CD4-positive, CD25-positive, alpha-beta regulatory T cell (primary cell): ENCODE measurements around the gene METTL5. TPM values are rescaled to one million over a fixed set of nuclear protein-coding genes. Genes with fewer than 3 reads are reported as not detected.

Source experiments
- ATAC-seq, 2 donors: fragments of 150-1000 bp; cut with Tn5 transposase; one replicate each; pipeline ENCODE4 v1.10.0; 2021; ENCODE audit warnings: low read depth in 2 of 2, moderate number of reproducible peaks in 2 of 2, moderate library complexity in 1 of 2
- DNase-seq, 3 donors: peaks; one replicate each; pipeline versions ENCODE4 v3.0.0 to v3.0.0-alpha.2; 2012 to 2022; ENCODE audit warnings: mixed read lengths in 1 of 3
- H3K27ac ChIP-seq: one replicate; pipeline ENCODE4 v1.7.0; 2013; ENCODE audit warnings: mild to moderate bottlenecking, low read length; ENCODE audit not compliant: insufficient read depth, poor library complexity, severe bottlenecking
- H3K27me3 ChIP-seq: one replicate; pipeline ENCODE4 v1.7.0; 2013; ENCODE audit warnings: low read length; ENCODE audit not compliant: control insufficient read depth, insufficient read depth
- H3K36me3 ChIP-seq: one replicate; pipeline ENCODE4 v1.7.0; 2013; ENCODE audit warnings: mild to moderate bottlenecking, low read length, moderate library complexity; ENCODE audit not compliant: control insufficient read depth, insufficient read depth
- H3K4me1 ChIP-seq: 2 replicates; pipeline ENCODE4 v1.7.0; 2013; ENCODE audit warnings: mild to moderate bottlenecking, low read length; ENCODE audit not compliant: insufficient read depth, control insufficient read depth, poor library complexity, severe bottlenecking
- H3K4me3 ChIP-seq: one replicate; pipeline ENCODE4 v1.7.0; 2013; ENCODE audit warnings: low read depth, mild to moderate bottlenecking, low read length, moderate library complexity
- H3K9me3 ChIP-seq, 2 experiments: 1 replicate in 1 of 2; 2 replicates in 1 of 2; pipeline ENCODE4 v1.7.0; 2013; ENCODE audit warnings: low read length in 2 of 2, mild to moderate bottlenecking in 1 of 2, moderate library complexity in 1 of 2; ENCODE audit not compliant: control insufficient read depth in 2 of 2
- H3K27ac Mint-ChIP-seq, 3 donors: one replicate each; pipeline ENCODE4 v1.8.0; 2020 to 2022; ENCODE audit warnings: mild to moderate bottlenecking in 3 of 3, mixed read lengths in 3 of 3, moderate library complexity in 2 of 3
- H3K27me3 Mint-ChIP-seq: one replicate; pipeline ENCODE4 v1.8.0; 2022; ENCODE audit warnings: mild to moderate bottlenecking, mixed read lengths
- H3K36me3 Mint-ChIP-seq: one replicate; pipeline ENCODE4 v1.8.0; 2020; ENCODE audit warnings: mixed read lengths
- H3K4me1 Mint-ChIP-seq, 4 donors: one replicate each; pipeline ENCODE4 v1.8.0; 2020 to 2022; ENCODE audit warnings: mixed read lengths in 4 of 4, mild to moderate bottlenecking in 1 of 4
- H3K4me3 Mint-ChIP-seq, 4 donors: one replicate each; pipeline ENCODE4 v1.8.0; 2020 to 2022; ENCODE audit warnings: mild to moderate bottlenecking in 4 of 4, mixed read lengths in 4 of 4, moderate library complexity in 3 of 4
- H3K9me3 Mint-ChIP-seq, 7 donors: one replicate each; pipeline ENCODE4 v1.8.0; 2020 to 2022; ENCODE audit warnings: mixed read lengths in 7 of 7, mild to moderate bottlenecking in 3 of 7, moderate library complexity in 2 of 7
- polyA plus RNA-seq, 4 donors: library from polyadenylated mRNA; unstranded; fragments of 300-500 nt; fragmentation: Illumina TruSeq; gene quantifications; one replicate each; pipeline ENCODE4 v1.2.3, GENCODE V29; 2021
- total RNA-seq: library from RNA; stranded (reverse); gene quantifications from one replicate; pipeline ENCODE4 v1.2.3, GENCODE V29; 2022

The METTL5 gene
- total and polyA plus RNA-seq, 5 donors from 2014 or later: 26.7 to 142 (median 132) TPM

- Mint-ChIP-seq H3K4me1 (no peaks in the 10 kb centered on the region), H3K36me3 (no peaks in the 10 kb centered on the region), H3K27me3 (peaks cover 20% of the 10 kb centered on the region), H3K9me3 (no peaks in the 10 kb centered on the region), H3K4me3 (no peak overlapping the region), H3K27ac (no peak overlapping the region)
- DNase-seq: no peak
- Histone ChIP-seq H3K4me3 (no peak overlapping the region), H3K27ac (no peak overlapping the region), H3K4me1 (no peaks in the 10 kb centered on the region), H3K36me3 (no peaks in the 10 kb centered on the region), H3K9me3 (no peaks in the 10 kb centered on the region), H3K27me3 (no peaks in the 10 kb centered on the region)
- ATAC-seq: no peak
Measured at GRCh38 chr2:169776252-169776761, 48.4 kb downstream of the METTL5 start.

DNA sequence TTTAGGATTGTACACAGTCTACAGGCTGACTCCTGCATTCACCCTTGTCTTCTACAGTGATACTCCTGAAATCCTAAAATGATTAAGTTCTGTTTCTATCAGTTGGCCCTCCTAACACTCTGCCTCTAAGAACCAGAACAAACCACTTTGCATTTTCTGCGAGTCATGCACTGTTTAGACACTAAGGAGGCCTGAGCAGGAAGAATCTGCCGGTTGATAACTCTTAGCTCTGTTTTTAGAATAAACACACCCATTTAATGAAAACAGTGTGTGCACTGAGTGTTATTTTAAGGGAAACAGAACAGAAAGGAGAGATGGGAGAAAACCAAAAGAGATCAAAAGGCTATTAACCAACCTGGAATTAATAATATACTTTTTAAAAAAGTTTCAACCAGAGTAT, 48.9 kb downstream of the METTL5 start:
- H3K27ac Mint-ChIP-seq: no peak overlapping the region
- H3K27me3 Mint-ChIP-seq: peaks cover 21% of the 10 kb centered on the region
- H3K36me3 ChIP-seq: no peaks in the 10 kb centered on the region
- H3K4me1 ChIP-seq: no peaks in the 10 kb centered on the region
- H3K36me3 Mint-ChIP-seq: no peaks in the 10 kb centered on the region
- peak in 1 of 3 donors; percentile 7 for DNase-seq
- H3K4me1 Mint-ChIP-seq: no peaks in the 10 kb centered on the region
- H3K9me3 Mint-ChIP-seq: no peaks in the 10 kb centered on the region
- H3K27ac ChIP-seq: no peak overlapping the region
- no peak for ATAC-seq
- peaks cover under 1% of the 10 kb centered on the region for H3K27me3 ChIP-seq
- H3K4me3 ChIP-seq: no peak overlapping the region
- H3K4me3 Mint-ChIP-seq: no peak overlapping the region
- no peaks in the 10 kb centered on the region for H3K9me3 ChIP-seq

DNA sequence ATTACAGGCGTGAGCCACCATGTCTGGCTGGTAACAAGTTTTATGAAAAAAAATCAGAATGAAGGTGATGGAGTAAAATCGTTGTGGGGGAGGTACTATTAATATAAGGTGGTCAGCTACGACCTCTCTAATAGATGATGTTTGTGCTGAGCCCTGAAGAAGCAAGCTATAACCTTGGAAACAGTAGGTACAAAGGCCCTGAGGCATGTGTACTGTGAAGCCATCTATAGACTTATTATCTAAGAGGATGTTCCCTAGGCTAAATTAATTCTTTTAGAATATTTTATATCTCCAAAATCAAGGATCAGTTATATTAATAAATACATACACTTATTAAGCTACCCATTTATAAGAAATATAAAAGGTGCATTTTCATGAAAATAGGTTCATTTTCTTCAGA, 49.4 kb downstream of the METTL5 start:
- no peak for ATAC-seq
- no peaks in the 10 kb centered on the region for H3K9me3 Mint-ChIP-seq
- no peaks in the 10 kb centered on the region for H3K36me3 ChIP-seq

GRCh38 chr2:169772651-169773050, 52.1 kb downstream of the METTL5 start:
- H3K36me3 Mint-ChIP-seq: no peaks in the 10 kb centered on the region
- no peak overlapping the region for H3K27ac ChIP-seq
- no peaks in the 10 kb centered on the region for H3K9me3 Mint-ChIP-seq
- peaks cover 0 to 7% (median 6%) of the 10 kb centered on the region in 4 donors for H3K4me1 Mint-ChIP-seq
- no peak overlapping the region for H3K4me3 Mint-ChIP-seq
- H3K27ac Mint-ChIP-seq: no peak overlapping the region
- ATAC-seq: no peak
- H3K27me3 ChIP-seq: peaks cover 5% of the 10 kb centered on the region
- no peaks in the 10 kb centered on the region for H3K9me3 ChIP-seq
- H3K27me3 Mint-ChIP-seq: peaks cover 33% of the 10 kb centered on the region
- no peak overlapping the region for H3K4me3 ChIP-seq
- DNase-seq: no peak
- no peaks in the 10 kb centered on the region for H3K36me3 ChIP-seq
- peaks cover 11% of the 10 kb centered on the region for H3K4me1 ChIP-seq

More for the DNA sequence above, 49.4 kb downstream of the METTL5 start:
- Mint-ChIP-seq H3K27me3 (peaks cover 19% of the 10 kb centered on the region), H3K4me1 (no peaks in the 10 kb centered on the region), H3K4me3 (no peak overlapping the region), H3K36me3 (no peaks in the 10 kb centered on the region), H3K27ac (no peak overlapping the region)
- H3K9me3 ChIP-seq: no peaks in the 10 kb centered on the region
- no peak for DNase-seq
- no peak overlapping the region for H3K27ac ChIP-seq
- peaks cover 2% of the 10 kb centered on the region for H3K27me3 ChIP-seq
- H3K4me1 ChIP-seq: no peaks in the 10 kb centered on the region
- no peak overlapping the region for H3K4me3 ChIP-seq

- no peak for ATAC-seq
- H3K4me3 Mint-ChIP-seq: no peak overlapping the region
Measured at GRCh38 chr2:169771612-169772011, 53.1 kb downstream of the METTL5 start.

GRCh38 chr2:169771021-169771420, 53.7 kb downstream of the METTL5 start:
- H3K27ac Mint-ChIP-seq: no peak overlapping the region
- ATAC-seq: no peak
- Histone ChIP-seq H3K27ac (no peak overlapping the region), H3K9me3 (no peaks in the 10 kb centered on the region), H3K4me1 (peaks cover 15% of the 10 kb centered on the region), H3K27me3 (peaks cover 5% of the 10 kb centered on the region), H3K36me3 (no peaks in the 10 kb centered on the region), H3K4me3 (no peak overlapping the region)
- no peak for DNase-seq
- H3K27me3 Mint-ChIP-seq: peaks cover 37% of the 10 kb centered on the region
- no peaks in the 10 kb centered on the region for H3K9me3 Mint-ChIP-seq
- no peaks in the 10 kb centered on the region for H3K36me3 Mint-ChIP-seq
- H3K4me1 Mint-ChIP-seq: peaks cover 0 to 12% (median 12%) of the 10 kb centered on the region in 4 donors
- no peak overlapping the region for H3K4me3 Mint-ChIP-seq

More at GRCh38 chr2:169771612-169772011, 53.1 kb downstream of the METTL5 start:
- Histone ChIP-seq H3K4me1 (peaks cover 15% of the 10 kb centered on the region), H3K27me3 (peaks cover 5% of the 10 kb centered on the region), H3K4me3 (no peak overlapping the region), H3K27ac (no peak overlapping the region), H3K36me3 (no peaks in the 10 kb centered on the region), H3K9me3 (no peaks in the 10 kb centered on the region)
- Mint-ChIP-seq H3K36me3 (no peaks in the 10 kb centered on the region), H3K27me3 (peaks cover 37% of the 10 kb centered on the region), H3K4me1 (peaks cover 0 to 12% (median 12%) of the 10 kb centered on the region in 4 donors), H3K9me3 (no peaks in the 10 kb centered on the region), H3K27ac (no peak overlapping the region)
- DNase-seq: no peak

DNA sequence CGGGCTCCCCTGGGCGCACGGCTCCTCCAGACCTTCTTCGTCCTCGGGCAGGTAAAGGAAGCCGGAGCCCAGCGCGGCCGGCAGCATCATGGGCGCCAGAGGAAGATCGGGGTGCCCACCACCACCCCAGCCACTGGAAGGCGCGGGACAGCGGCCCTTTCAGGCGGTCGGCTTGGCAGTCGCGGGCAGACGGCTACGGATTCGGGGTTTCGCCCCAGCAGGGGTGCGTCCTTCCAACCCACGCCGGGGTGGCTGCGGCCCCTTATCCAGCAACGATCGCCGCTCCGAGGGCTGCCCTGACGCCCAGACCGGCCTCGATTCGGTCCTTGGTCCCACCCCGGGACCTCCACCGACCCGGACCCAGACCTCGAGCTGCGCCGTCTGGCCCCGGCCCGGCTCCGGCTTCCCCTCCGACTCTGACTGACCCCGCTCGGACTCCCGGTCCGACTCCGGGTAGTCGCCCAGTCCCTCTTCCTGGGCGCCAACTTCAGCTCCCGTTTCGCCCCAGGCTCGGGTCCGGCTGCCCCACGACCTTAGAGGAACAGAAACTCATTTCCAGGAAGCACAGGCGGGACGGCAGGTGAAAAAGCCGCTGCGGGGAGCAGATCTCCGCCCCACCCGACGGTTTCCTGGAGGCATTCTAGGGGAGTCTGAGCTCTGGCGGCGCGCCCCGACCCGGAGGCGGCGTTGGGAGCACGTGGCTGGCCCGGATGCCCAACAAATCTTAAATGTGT, 56.3 kb downstream of the METTL5 start:
- H3K4me3 ChIP-seq: no peak overlapping the region
- H3K4me3 Mint-ChIP-seq: peak overlapping the region; percentile 64 to 86 (median 78)
- peaks cover 15% of the 10 kb centered on the region for H3K4me1 ChIP-seq
- H3K27me3 ChIP-seq: peaks cover 5% of the 10 kb centered on the region
- no peaks in the 10 kb centered on the region for H3K36me3 Mint-ChIP-seq
- H3K36me3 ChIP-seq: no peaks in the 10 kb centered on the region
- H3K9me3 ChIP-seq: no peaks in the 10 kb centered on the region
- no peaks in the 10 kb centered on the region for H3K9me3 Mint-ChIP-seq
- DNase-seq: peak in 2 of 3 donors; percentile 8 to 73
- H3K27ac ChIP-seq: no peak overlapping the region
- H3K4me1 Mint-ChIP-seq: peaks cover 0 to 12% (median 12%) of the 10 kb centered on the region in 4 donors
- H3K27me3 Mint-ChIP-seq: peaks cover 37% of the 10 kb centered on the region
- no peak overlapping the region for H3K27ac Mint-ChIP-seq
- ATAC-seq: peak; percentile 38 to 56
